Measurements from ENCODE around the gene DENND1B.

The DENND1B gene

DNA sequence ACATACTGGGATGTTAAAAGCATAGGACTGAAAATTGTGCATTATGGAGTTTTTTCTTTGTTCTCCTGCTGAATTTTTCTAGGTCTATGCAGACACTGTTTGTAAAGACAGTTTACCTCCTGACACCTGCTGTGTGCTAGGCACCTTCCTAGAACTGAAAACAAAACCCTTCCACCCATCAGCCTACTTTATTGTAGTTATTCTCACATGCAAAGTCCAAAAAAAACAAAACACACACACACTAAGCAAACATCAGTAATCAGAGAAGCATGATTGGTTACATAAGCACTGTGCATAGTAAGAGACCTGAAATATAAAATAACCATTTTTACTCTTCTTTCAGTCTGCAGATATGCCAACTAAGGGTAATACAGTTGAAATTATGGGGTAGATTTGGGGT lies 312.1 kb downstream of the DENND1B start:
- no peak for DNase-seq

DNA sequence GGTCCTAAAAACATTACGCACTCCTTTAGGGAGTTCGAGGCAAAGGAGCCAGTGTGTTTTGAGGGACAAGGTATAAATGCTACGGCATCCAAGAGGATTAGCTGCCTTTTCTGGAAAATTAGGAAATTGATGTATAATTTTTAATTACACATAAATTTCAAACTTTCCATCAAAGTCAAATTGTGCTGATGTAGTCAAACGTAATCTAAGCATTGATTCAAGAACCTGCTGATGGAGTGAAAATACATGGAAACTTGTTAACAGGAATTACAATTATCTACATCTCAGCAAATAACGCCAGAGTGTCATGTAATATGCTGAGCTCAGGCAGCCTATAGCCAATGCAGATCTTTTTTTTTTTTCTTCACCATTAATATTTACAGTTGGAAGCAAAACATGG lies 312.7 kb downstream of the DENND1B start:
- DNase-seq, result no peak

Data from retina (tissue), 1 donor.